Naive B cell (primary cell): ENCODE measurements around the gene GFM2. TPM values are rescaled to one million over a fixed set of nuclear protein-coding genes. Genes with fewer than 3 reads are reported as not detected.
"Not testable (repeated sequence)": the region's sequence is repeated elsewhere in the genome, so short reads cannot be mapped to it uniquely, and the experiment has no call there.

Source experiments
- ATAC-seq, 2 donors: fragments of 150-1000 bp; cut with Tn5 transposase; 2 replicates each; pipeline ENCODE4 v1.10.0; 2021; ENCODE audit warnings: low read depth in 2 of 2, mild to moderate bottlenecking in 2 of 2, moderate library complexity in 2 of 2
- DNase-seq: peaks from one replicate; pipeline ENCODE4 v3.0.0; 2022
- H3K27ac Mint-ChIP-seq, 6 donors: one replicate each; pipeline ENCODE4 v1.8.0; 2020 to 2022; ENCODE audit warnings: mild to moderate bottlenecking in 6 of 6, mixed read lengths in 6 of 6, moderate library complexity in 5 of 6, inconsistent platforms in 2 of 6
- H3K27me3 Mint-ChIP-seq, 3 donors: one replicate each; pipeline ENCODE4 v1.8.0; 2021 to 2022; ENCODE audit warnings: mixed read lengths in 3 of 3, mild to moderate bottlenecking in 1 of 3
- H3K36me3 Mint-ChIP-seq, 2 donors: one replicate each; pipeline ENCODE4 v1.8.0; 2020 to 2022; ENCODE audit warnings: mixed read lengths in 2 of 2, inconsistent platforms in 1 of 2, mild to moderate bottlenecking in 1 of 2
- H3K4me1 Mint-ChIP-seq, 3 donors: one replicate each; pipeline ENCODE4 v1.8.0; 2020 to 2022; ENCODE audit warnings: mixed read lengths in 3 of 3, inconsistent platforms in 1 of 3, mild to moderate bottlenecking in 1 of 3, moderate library complexity in 1 of 3
- H3K4me3 Mint-ChIP-seq, 8 donors: one replicate each; pipeline ENCODE4 v1.8.0; 2020 to 2022; ENCODE audit warnings: mild to moderate bottlenecking in 8 of 8, mixed read lengths in 8 of 8, moderate library complexity in 8 of 8, inconsistent platforms in 2 of 8
- H3K9me3 Mint-ChIP-seq, 7 donors: one replicate each; pipeline ENCODE4 v1.8.0; 2020 to 2022; ENCODE audit warnings: mixed read lengths in 7 of 7, mild to moderate bottlenecking in 5 of 7, inconsistent platforms in 2 of 7, moderate library complexity in 1 of 7
- polyA plus RNA-seq, 6 donors: library from polyadenylated mRNA; unstranded; fragments of 300-500 nt; fragmentation: Illumina TruSeq; gene quantifications; one replicate each; pipeline ENCODE4 v1.2.3, GENCODE V29; 2021; ENCODE audit warnings: low read depth in 6 of 6

Gene GFM2
- polyA plus RNA-seq, 6 donors from 2014 or later, result 7.1 to 13.0 (median 10.5) TPM

DNA sequence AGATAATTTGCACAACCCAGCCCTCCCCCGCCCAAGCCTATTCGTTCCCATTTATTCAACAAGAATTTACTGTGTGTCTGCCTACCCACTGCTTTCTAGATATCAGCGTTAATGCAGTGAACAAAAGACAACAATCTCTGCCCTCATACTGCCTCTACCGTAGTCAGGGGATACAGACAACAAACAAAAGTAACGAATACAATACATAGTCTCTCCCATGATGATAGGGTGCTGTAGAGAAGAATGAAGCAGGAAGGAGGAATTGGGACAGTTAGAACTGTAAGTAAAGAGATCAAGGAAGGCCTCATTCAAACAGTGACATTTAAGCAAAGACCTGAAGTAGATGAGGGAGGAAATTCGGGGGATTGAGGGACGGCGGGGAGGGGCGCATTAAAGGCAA is 1.7 kb downstream of the GFM2 start:
- Mint-ChIP-seq H3K4me3 (peak overlapping the region; percentile 39 to 100 (median 88)), H3K4me1 (peaks cover 5 to 40% (median 18%) of the 10 kb centered on the region in 3 donors), H3K27me3 (no peaks in the 10 kb centered on the region), H3K9me3 (no peaks in the 10 kb centered on the region), H3K36me3 (peaks cover 9 to 10% of the 10 kb centered on the region in 2 donors), H3K27ac (peak overlapping the region in 3 of 6 donors; percentile 36 to 93 (median 76))
- DNase-seq (no peak), ATAC-seq (no peak)

DNA sequence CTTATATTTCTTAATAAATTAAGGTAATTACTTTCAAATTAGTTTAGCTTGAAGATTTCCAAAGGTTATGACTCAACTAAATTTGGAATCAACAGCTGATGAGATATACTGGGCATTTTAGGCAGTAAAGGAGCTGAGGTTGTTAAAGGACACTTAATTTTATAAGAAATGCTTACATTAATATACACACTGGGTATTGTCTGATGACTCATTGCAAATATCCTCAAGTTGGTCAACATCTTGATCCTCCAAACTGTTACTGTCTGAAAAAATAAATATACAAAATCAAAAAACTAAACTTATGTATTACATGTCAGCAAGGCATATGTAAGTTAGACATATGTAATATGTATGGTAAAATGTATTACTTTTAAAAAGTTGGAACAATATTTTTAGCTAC is 3.4 kb downstream of the GFM2 start:
- Mint-ChIP-seq H3K36me3 (peaks cover 9 to 11% of the 10 kb centered on the region in 2 donors), H3K27me3 (no peaks in the 10 kb centered on the region), H3K9me3 (no peaks in the 10 kb centered on the region), H3K4me1 (peaks cover 5 to 38% (median 18%) of the 10 kb centered on the region in 3 donors), H3K27ac (no peak overlapping the region), H3K4me3 (no peak overlapping the region)
- ATAC-seq (no peak), DNase-seq (no peak)

DNA sequence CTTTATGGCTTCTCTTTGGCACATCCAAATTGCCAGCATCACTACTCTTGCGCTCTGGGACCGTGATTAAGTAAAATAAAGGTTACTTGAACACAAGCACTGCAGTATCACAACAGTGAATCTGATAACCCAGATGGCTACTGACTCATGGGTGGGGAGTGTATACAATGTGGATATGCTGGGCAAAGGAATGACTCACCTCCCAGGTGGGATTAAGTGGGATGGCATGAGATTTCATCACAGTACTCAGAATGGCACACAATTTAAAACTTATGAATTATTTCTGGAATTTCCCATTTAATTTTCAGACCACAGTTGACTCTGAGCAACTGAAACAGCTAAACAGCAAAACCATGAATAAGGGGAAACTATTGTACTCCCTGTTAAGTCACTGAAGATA is 4.3 kb downstream of the GFM2 start:
- Mint-ChIP-seq H3K27me3 (no peaks in the 10 kb centered on the region), H3K4me3 (no peak overlapping the region), H3K36me3 (peaks cover 11 to 14% of the 10 kb centered on the region in 2 donors), H3K27ac (no peak overlapping the region), H3K9me3 (no peaks in the 10 kb centered on the region), H3K4me1 (peaks cover 5 to 32% (median 18%) of the 10 kb centered on the region in 3 donors)
- DNase-seq (no peak), ATAC-seq (no peak)

GRCh38 chr5:74761241-74761640 is 5.7 kb downstream of the GFM2 start:
- no peak overlapping the region for H3K4me3 Mint-ChIP-seq
- peaks cover 14 to 23% of the 10 kb centered on the region in 2 donors for H3K36me3 Mint-ChIP-seq
- ATAC-seq (no peak), DNase-seq (no peak)
- peaks cover 5 to 25% (median 13%) of the 10 kb centered on the region in 3 donors for H3K4me1 Mint-ChIP-seq
- H3K27ac Mint-ChIP-seq, result peak overlapping the region in 3 of 6 donors; percentile 2 to 87 (median 69)
- H3K27me3 Mint-ChIP-seq, result no peaks in the 10 kb centered on the region
- peaks cover 0 to 6% (median 3%) of the 10 kb centered on the region in 7 donors for H3K9me3 Mint-ChIP-seq

DNA sequence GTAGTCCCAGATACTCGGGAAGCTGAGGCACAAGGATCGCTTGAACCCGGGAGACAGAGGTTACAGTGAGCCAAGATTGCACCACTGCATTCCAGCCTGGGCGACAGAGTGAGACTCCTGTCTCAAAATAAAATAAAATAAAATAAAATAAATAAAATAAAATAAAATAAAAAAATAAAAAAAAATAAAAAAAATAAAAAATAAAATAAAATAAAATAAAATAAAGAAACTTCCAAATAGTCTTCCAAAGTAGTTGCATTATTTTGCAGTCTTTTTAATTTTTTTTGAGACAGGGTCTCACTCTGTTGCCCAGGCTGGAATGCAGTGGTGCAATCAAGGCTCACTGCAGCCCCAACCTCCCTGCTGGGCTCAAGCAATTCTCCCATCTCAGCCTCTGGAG is 18.2 kb downstream of the GFM2 start:
- H3K27ac Mint-ChIP-seq, H3K9me3 Mint-ChIP-seq, H3K4me1 Mint-ChIP-seq, ATAC-seq, H3K4me3 Mint-ChIP-seq, DNase-seq, H3K27me3 Mint-ChIP-seq: not testable (repeated sequence)
- H3K36me3 Mint-ChIP-seq, result peaks cover 24 to 29% of the 10 kb centered on the region in 2 donors

DNA sequence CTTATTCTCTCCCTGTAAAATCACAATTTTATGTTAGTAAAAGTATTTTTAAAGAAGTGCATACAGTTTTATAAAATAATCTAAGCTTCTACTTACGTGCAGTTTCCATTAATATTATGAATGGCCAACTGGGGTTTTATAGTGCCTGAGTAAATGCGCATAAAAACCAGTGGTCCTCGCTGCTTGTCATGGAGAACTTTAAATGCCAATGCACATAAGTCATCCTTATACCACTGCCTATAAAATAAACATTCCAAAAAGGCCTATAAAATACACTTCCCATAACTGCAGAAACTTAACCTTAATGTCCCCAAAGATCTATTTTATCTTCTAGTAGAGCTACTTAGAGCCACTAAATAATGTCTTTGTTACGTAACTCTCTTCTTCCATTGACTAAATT is 28.5 kb downstream of the GFM2 start:
- peaks cover 20 to 33% of the 10 kb centered on the region in 2 donors for H3K36me3 Mint-ChIP-seq
- H3K9me3 Mint-ChIP-seq, result no peaks in the 10 kb centered on the region
- no peak for ATAC-seq
- H3K4me1 Mint-ChIP-seq, result no peaks in the 10 kb centered on the region
- no peak overlapping the region for H3K27ac Mint-ChIP-seq
- no peak for DNase-seq
- no peak overlapping the region for H3K4me3 Mint-ChIP-seq
- H3K27me3 Mint-ChIP-seq, result no peaks in the 10 kb centered on the region

GRCh38 chr5:74736759-74737158 is 30.2 kb downstream of the GFM2 start:
- Mint-ChIP-seq H3K9me3 (no peaks in the 10 kb centered on the region), H3K4me3 (no peak overlapping the region), H3K27me3 (no peaks in the 10 kb centered on the region), H3K4me1 (no peaks in the 10 kb centered on the region), H3K27ac (no peak overlapping the region), H3K36me3 (peaks cover 17 to 37% of the 10 kb centered on the region in 2 donors)
- DNase-seq (no peak), ATAC-seq (no peak)

- Mint-ChIP-seq H3K36me3 (peaks cover 16 to 19% of the 10 kb centered on the region in 2 donors), H3K4me1 (no peaks in the 10 kb centered on the region), H3K27me3 (no peaks in the 10 kb centered on the region), H3K4me3 (no peak overlapping the region), H3K27ac (peak overlapping the region in 1 of 6 donors; percentile 2), H3K9me3 (no peaks in the 10 kb centered on the region)
- ATAC-seq (no peak), DNase-seq (no peak)
These were observed 41.6 kb downstream of the GFM2 start for GRCh38 chr5:74725331-74725730.

GRCh38 chr5:74722271-74722670 is 44.6 kb downstream of the GFM2 start:
- Mint-ChIP-seq H3K9me3 (no peaks in the 10 kb centered on the region), H3K27me3 (no peaks in the 10 kb centered on the region), H3K27ac (no peak overlapping the region), H3K4me1 (no peaks in the 10 kb centered on the region), H3K36me3 (peaks cover 16 to 19% of the 10 kb centered on the region in 2 donors), H3K4me3 (no peak overlapping the region)
- ATAC-seq (no peak), DNase-seq (no peak)

DNA sequence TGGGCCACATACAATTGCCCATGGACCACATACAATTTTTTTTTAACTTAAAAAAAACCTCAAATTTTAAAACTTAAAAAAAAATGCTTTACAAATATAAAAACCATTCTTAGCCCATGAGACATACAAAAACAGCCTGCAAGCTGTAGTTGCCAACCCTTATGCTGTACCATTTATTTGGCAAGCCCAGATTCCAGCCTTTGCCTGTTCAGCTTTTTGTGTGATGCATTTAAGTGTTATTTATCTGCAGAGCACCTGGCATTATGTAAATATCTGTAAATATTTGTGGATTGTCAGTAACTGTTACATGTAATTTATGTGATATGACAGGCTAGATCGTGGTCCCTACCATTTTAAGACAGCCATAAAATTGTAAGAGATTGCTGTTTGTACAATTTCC is 49.3 kb downstream of the GFM2 start:
- Mint-ChIP-seq H3K4me3 (no peak overlapping the region), H3K27ac (no peak overlapping the region), H3K4me1 (no peaks in the 10 kb centered on the region), H3K27me3 (no peaks in the 10 kb centered on the region), H3K9me3 (no peaks in the 10 kb centered on the region), H3K36me3 (peaks cover 5 to 9% of the 10 kb centered on the region in 2 donors)
- ATAC-seq (no peak), DNase-seq (no peak)

DNA sequence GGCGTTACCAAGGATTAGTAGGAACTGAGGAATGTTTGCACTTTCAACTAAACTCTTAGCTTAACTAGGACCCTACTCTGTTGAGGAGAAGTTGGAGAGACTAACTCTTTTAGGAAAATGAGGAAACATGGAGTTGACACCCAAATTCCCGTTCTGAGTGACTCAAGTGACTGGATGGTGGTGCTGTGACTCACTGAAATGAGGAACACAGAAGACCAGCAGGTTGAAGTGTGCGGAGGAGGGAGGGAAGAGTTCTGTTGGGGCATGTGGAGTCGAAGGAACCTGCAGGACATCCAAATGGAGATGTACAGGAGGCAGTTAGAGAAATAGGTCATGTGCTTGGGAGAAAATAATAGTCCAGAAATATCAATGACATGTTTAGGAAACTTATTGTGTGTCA is 73.7 kb downstream of the GFM2 start:
- Mint-ChIP-seq H3K27me3 (no peaks in the 10 kb centered on the region), H3K9me3 (no peaks in the 10 kb centered on the region), H3K4me1 (no peaks in the 10 kb centered on the region), H3K36me3 (peaks cover 11 to 17% of the 10 kb centered on the region in 2 donors), H3K27ac (no peak overlapping the region), H3K4me3 (no peak overlapping the region)
- DNase-seq, result no peak
- ATAC-seq, result no peak

DNA sequence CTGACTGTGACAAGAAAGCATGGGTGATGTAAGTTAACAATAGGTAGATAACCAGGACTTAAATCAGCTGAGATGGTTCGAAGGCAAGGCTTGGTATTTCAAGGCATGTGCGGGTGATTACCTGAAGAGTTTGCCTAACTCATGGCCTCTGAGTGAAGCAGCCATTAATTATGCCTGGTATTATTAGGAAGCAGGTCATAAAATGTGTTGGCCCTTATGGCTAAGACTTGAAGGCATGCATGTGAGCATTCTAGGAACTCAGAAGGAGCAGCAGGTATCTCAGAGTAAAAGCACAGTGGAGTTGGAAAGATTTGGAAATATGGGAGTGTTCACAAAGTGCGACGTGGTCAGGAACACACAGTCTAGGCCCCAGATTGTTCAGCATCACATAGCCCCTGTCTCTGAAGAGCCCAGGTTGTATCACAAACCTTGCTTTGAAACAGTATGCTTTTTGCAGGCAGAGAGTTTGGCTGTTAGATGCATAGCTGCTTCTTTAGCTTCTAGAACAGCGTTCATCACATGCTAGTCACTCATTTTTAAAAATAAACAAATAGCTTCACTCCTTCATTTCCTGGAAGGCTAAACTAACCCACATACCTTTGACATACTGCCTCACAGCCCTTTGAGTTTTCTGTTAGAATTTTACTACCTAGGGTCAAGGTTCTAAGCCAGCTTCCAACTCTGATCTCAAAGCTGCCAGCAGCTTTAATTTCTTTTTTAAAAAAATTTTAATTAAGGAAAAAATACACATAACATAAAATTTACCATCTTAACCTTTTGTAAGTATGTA is 79.8 kb downstream of the GFM2 start:
- Mint-ChIP-seq H3K27me3 (no peaks in the 10 kb centered on the region), H3K27ac (peak overlapping the region in 3 of 6 donors; percentile 37 to 74 (median 42)), H3K4me1 (peaks cover 14 to 20% (median 20%) of the 10 kb centered on the region in 3 donors), H3K9me3 (no peaks in the 10 kb centered on the region), H3K36me3 (peaks cover 0 to 5% of the 10 kb centered on the region in 2 donors), H3K4me3 (peak overlapping the region in 2 of 8 donors; percentile 85 to 90)
- ATAC-seq (no peak), DNase-seq (no peak)

DNA sequence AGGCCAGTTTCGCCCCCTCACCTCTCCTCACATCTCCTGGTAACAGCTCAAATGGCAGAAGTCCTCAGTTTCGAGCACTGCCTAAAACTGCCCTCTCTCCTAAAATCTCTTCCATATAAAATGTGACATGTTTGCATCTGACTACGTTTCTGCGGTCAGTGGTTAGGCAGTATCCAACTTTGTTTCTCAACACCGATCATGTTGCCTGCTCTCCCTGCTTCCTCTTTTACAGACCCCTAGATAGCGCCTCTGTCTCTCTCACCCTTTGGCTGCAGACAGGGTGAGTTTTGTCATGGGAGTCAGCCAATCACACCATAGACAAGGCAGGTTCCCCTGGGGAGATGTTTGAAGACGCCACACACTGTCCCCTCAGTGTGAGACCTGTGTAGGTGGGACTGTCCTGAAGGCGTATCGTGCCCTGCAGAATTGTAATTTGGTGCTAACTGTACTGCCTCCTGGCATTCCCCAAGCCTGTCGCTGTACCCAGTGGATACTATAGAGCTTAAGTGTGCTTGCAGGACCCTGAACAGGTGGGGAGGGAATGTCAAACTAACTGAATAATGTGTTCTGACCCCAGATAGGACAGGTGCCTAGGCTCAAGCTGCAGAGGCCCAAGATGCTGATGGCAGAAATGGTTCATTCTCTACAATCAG is 80.8 kb downstream of the GFM2 start:
- Mint-ChIP-seq H3K9me3 (no peaks in the 10 kb centered on the region), H3K4me3 (peak overlapping the region; percentile 75 to 94 (median 88))
- peak; percentile 74 to 76 for ATAC-seq

More for the DNA sequence above, 80.8 kb downstream of the GFM2 start:
- Mint-ChIP-seq H3K27me3 (no peaks in the 10 kb centered on the region), H3K4me1 (peaks cover 14 to 25% (median 22%) of the 10 kb centered on the region in 3 donors), H3K36me3 (peaks cover 0 to 5% of the 10 kb centered on the region in 2 donors), H3K27ac (peak overlapping the region; percentile 38 to 90 (median 80))
- DNase-seq, result peak; percentile 57
